ENCODE data around the gene PRR16. TPM values are rescaled to one million over a fixed set of nuclear protein-coding genes. Genes with fewer than 3 reads are reported as not detected.

The PRR16 gene
- total RNA-seq, 4 donors from 2014 or later = 2.7 to 7.0 (median 3.7) TPM

DNA sequence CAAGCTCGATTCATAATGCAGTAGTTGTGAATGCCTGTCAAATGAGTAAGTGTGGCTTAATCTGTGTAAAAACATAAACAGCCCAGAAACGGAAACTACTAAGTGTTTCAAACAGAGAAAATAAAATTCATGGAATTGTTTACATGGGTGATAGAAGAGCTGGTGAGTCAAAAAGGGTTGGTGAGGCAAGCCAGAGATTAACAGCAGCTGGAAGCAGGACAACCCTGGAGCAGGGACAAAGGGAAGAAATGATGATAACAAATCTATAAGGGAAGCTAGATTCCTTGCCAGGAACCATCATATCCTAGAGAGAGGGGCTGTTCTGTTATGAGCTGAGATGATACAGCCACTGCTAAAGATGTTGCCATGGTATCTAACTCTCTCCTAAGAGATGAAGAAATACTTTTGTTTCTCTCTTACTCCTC, 18.0 kb upstream of the PRR16 start:
- Histone ChIP-seq H3K4me1 (peaks cover 0 to 13% (median 0%) of the 10 kb centered on the region in 3 donors), H3K4me3 (no peak overlapping the region), H3K27me3 (no peaks in the 10 kb centered on the region), H3K9me3 (no peaks in the 10 kb centered on the region), H3K36me3 (no peaks in the 10 kb centered on the region), H3K27ac (peak overlapping the region in 2 of 4 donors; percentile 17 to 43)
- no peak for TF ChIP-seq POLR2AphosphoS5 (IDR thresholded peaks at IDR 0.05)
- TF ChIP-seq, protein P1, sequence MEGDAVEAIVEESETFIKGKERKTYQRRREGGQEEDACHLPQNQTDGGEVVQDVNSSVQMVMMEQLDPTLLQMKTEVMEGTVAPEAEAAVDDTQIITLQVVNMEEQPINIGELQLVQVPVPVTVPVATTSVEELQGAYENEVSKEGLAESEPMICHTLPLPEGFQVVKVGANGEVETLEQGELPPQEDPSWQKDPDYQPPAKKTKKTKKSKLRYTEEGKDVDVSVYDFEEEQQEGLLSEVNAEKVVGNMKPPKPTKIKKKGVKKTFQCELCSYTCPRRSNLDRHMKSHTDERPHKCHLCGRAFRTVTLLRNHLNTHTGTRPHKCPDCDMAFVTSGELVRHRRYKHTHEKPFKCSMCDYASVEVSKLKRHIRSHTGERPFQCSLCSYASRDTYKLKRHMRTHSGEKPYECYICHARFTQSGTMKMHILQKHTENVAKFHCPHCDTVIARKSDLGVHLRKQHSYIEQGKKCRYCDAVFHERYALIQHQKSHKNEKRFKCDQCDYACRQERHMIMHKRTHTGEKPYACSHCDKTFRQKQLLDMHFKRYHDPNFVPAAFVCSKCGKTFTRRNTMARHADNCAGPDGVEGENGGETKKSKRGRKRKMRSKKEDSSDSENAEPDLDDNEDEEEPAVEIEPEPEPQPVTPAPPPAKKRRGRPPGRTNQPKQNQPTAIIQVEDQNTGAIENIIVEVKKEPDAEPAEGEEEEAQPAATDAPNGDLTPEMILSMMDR (IDR thresholded peaks at IDR 0.05) = no peak
- no peak for TF ChIP-seq POLR2A (IDR thresholded peaks at IDR 0.05)
- TF ChIP-seq EP300 (IDR thresholded peaks at IDR 0.05) = no peak
- 15 to 18% methylated on average over 2 of the region's 2 CpGs for WGBS, 2 donors (ENCODE audit: low coverage in 1 of 2)
- ATAC-seq = peak; percentile 60

DNA sequence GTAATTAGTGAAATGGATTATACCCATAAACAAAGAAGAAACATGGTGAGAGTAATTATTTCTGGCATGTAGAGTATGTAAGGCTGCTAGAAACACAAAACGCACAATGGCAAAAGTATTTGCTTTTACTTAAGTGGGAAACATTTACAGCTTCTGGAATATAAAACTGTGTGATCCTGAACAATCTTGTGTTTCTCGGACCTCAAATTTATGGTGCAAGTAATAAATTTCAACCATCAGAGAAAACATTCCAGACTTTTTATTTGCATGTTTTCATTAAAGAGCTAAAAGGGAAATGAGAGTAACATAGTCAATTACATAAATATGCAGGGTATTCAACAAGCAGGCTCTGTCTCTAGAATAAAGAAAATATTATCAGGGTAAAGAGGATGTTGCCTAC, 17.2 kb upstream of the PRR16 start:
- Histone ChIP-seq H3K27me3 (no peaks in the 10 kb centered on the region), H3K36me3 (no peaks in the 10 kb centered on the region), H3K4me3 (no peak overlapping the region), H3K4me1 (peaks cover 0 to 13% (median 0%) of the 10 kb centered on the region in 3 donors), H3K27ac (no peak overlapping the region), H3K9me3 (no peaks in the 10 kb centered on the region)
- WGBS, 2 donors (ENCODE audit: low coverage in 1 of 2) = 62 to 65% methylated on average over 2 of the region's 2 CpGs
- ATAC-seq = no peak
- no peak for TF ChIP-seq POLR2AphosphoS5 (IDR thresholded peaks at IDR 0.05)
- no peak for TF ChIP-seq POLR2A (IDR thresholded peaks at IDR 0.05)
- TF ChIP-seq, protein P1 (IDR thresholded peaks at IDR 0.05) = no peak
- no peak for TF ChIP-seq EP300 (IDR thresholded peaks at IDR 0.05)

DNA sequence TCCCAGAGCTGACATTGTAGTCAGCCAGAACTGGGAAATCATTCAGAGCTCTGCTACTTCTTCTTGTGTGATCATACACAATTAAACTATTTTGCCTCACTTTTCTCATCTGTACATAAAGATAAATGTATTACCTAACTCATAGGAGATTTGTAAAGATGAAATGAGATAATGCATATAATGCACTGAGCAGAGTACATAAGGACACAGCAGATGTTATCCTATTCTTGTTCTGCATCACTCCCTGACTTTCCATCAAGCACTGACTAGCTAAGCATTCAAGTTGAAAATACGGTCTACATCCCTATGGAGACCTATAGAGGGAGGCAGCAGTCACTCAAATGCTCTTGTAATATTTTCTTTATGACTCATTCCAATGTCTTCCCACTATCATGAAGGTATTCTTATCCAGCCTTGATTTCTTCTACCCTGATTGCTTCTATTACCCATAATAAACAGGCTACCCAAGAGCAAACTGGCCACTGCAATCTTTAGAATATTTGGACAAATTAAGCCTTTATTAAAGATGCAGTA, 16.3 kb upstream of the PRR16 start:
- WGBS, 2 donors (ENCODE audit: low coverage in 1 of 2) = 50 to 80% methylated on average over 1 of the region's 1 CpG
- no peak overlapping the region for H3K27ac ChIP-seq
- no peaks in the 10 kb centered on the region for H3K9me3 ChIP-seq
- H3K27me3 ChIP-seq = no peaks in the 10 kb centered on the region
- TF ChIP-seq, protein P1 (IDR thresholded peaks at IDR 0.05) = no peak
- TF ChIP-seq POLR2A (IDR thresholded peaks at IDR 0.05) (no peak), POLR2AphosphoS5 (IDR thresholded peaks at IDR 0.05) (no peak), EP300 (IDR thresholded peaks at IDR 0.05) (no peak)
- peaks cover 0 to 13% (median 0%) of the 10 kb centered on the region in 3 donors for H3K4me1 ChIP-seq
- no peak overlapping the region for H3K4me3 ChIP-seq
- no peak for ATAC-seq
- no peaks in the 10 kb centered on the region for H3K36me3 ChIP-seq

DNA sequence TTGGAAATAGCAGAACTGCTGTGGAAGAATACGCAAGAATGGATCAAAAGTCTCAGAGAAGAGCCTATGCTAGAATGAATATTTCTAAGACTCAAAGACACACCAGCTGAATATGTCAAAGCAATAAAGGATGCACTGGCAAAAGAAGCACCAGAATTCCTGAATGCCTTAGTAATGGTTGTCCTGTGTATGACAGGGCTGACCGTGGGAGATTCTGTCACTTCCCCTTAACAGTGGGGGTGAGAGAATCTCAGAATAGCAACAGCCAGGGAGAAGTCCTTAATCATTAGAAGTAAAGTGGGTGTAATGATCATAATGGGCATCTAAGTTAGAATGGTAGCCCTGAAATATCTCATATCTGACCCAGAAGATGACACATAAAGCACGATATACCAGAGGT, 14.6 kb upstream of the PRR16 start:
- WGBS, 2 donors (ENCODE audit: low coverage in 1 of 2) = 71 to 81% methylated on average over 2 to 3 of the region's 3 CpGs
- H3K9me3 ChIP-seq = no peaks in the 10 kb centered on the region
- H3K27me3 ChIP-seq = no peaks in the 10 kb centered on the region
- no peak for ATAC-seq
- TF ChIP-seq, protein P1 (IDR thresholded peaks at IDR 0.05) = no peak
- TF ChIP-seq POLR2A (IDR thresholded peaks at IDR 0.05) (no peak), POLR2AphosphoS5 (IDR thresholded peaks at IDR 0.05) (no peak), EP300 (IDR thresholded peaks at IDR 0.05) (no peak)
- H3K27ac ChIP-seq = no peak overlapping the region
- no peaks in the 10 kb centered on the region for H3K36me3 ChIP-seq
- peaks cover 0 to 19% (median 0%) of the 10 kb centered on the region in 3 donors for H3K4me1 ChIP-seq
- no peak overlapping the region for H3K4me3 ChIP-seq

DNA sequence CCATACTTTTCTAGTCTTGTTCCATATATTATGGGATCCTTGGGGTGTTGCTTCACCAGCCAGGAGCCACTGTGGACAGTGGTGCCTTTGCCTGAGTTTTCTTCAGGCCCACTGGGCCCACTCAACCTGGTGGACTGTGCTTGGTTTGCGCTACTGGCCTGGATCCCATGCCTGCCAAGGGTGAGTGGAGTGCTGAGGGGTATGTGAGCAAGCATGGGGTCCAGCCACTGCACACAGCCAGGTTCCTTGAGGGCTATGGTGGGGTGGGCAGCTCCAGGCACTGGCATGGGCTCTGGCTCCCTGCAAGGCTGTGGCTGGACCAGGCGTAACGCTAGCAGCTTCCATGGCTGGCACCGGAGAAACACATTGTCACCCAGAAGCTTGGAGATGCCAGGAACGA, 13.2 kb upstream of the PRR16 start:
- ATAC-seq = no peak
- Histone ChIP-seq H3K36me3 (no peaks in the 10 kb centered on the region), H3K4me3 (no peak overlapping the region), H3K27ac (no peak overlapping the region), H3K27me3 (no peaks in the 10 kb centered on the region), H3K4me1 (peaks cover 0 to 22% (median 0%) of the 10 kb centered on the region in 3 donors), H3K9me3 (no peaks in the 10 kb centered on the region)
- TF ChIP-seq POLR2AphosphoS5 (IDR thresholded peaks at IDR 0.05) = no peak
- no peak for TF ChIP-seq POLR2A (IDR thresholded peaks at IDR 0.05)
- no peak for TF ChIP-seq EP300 (IDR thresholded peaks at IDR 0.05)
- TF ChIP-seq, protein P1 (IDR thresholded peaks at IDR 0.05) = no peak
- WGBS, 2 donors (ENCODE audit: low coverage in 1 of 2) = 90 to 100% methylated on average over 3 to 4 of the region's 5 CpGs
